Daoy (cell line): ENCODE measurements around the gene ARHGEF10L. TPM values are rescaled to one million over a fixed set of nuclear protein-coding genes. Genes with fewer than 3 reads are reported as not detected.
A peak's percentile ranks its signal among the peaks of the same experiment; 100 is the strongest.
"Not testable (repeated sequence)": the region's sequence is repeated elsewhere in the genome, so short reads cannot be mapped to it uniquely, and the experiment has no call there.

ENCODE experiments used
- DNase-seq: peaks from one replicate; pipeline ENCODE4 v3.0.0-alpha.2; 2015; ENCODE audit warnings: low read depth
- total RNA-seq: library from RNA; depleted of rRNA; stranded (reverse); fragments of >200 nt; shearing (Covaris generic); gene quantifications from 2 replicates; pipeline ENCODE4 v1.2.3, GENCODE V29; 2014; rRNA removed

ARHGEF10L gene
- 7.5 and 9.8 TPM in 2 replicates for total RNA-seq

GRCh38 chr1:17539477-17540254 is at the start of gene ARHGEF10L:
ARHGEF10L (plus strand) TSS chr1:17539698; CDS start chr1:17580596, 40,898 bp downstream.
- DNase-seq, result peak; percentile 45

- not testable (repeated sequence) for DNase-seq
These were observed 49.6 kb upstream of the ARHGEF10L start for GRCh38 chr1:17489768-17490417.

- not testable (repeated sequence) for DNase-seq
These were observed 48.8 kb upstream of the ARHGEF10L start for GRCh38 chr1:17490667-17491066.

- DNase-seq, result peak; percentile 87
These were observed 45.3 kb upstream of the ARHGEF10L start for GRCh38 chr1:17494114-17494729.

GRCh38 chr1:17496419-17496818 is 43.1 kb upstream of the ARHGEF10L start:
- no peak for DNase-seq

GRCh38 chr1:17498214-17498613 is 41.3 kb upstream of the ARHGEF10L start:
- DNase-seq, result no peak

- DNase-seq, result peak; percentile 88
These were observed 37.1 kb upstream of the ARHGEF10L start for GRCh38 chr1:17502326-17502778.

GRCh38 chr1:17503146-17503545 is 36.4 kb upstream of the ARHGEF10L start:
- DNase-seq, result no peak

GRCh38 chr1:17507200-17507599 is 32.3 kb upstream of the ARHGEF10L start:
- DNase-seq, result not testable (repeated sequence)

- no peak for DNase-seq
These were observed 31.6 kb upstream of the ARHGEF10L start for GRCh38 chr1:17507915-17508314.

- DNase-seq, result no peak
These were observed 30.1 kb upstream of the ARHGEF10L start for GRCh38 chr1:17509363-17509762.

- DNase-seq, result no peak
These were observed 29.4 kb upstream of the ARHGEF10L start for GRCh38 chr1:17510138-17510537.

GRCh38 chr1:17511188-17511587 is 28.3 kb upstream of the ARHGEF10L start:
- no peak for DNase-seq

- DNase-seq, result no peak
These were observed 26.4 kb upstream of the ARHGEF10L start for GRCh38 chr1:17513131-17513530.

- DNase-seq, result no peak
These were observed 24.7 kb upstream of the ARHGEF10L start for GRCh38 chr1:17514776-17515175.

- DNase-seq, result no peak
These were observed 23.6 kb upstream of the ARHGEF10L start for GRCh38 chr1:17515902-17516301.

GRCh38 chr1:17516303-17517214 is 22.9 kb upstream of the ARHGEF10L start:
- DNase-seq, result no peak

- no peak for DNase-seq
These were observed 19.5 kb upstream of the ARHGEF10L start for GRCh38 chr1:17520041-17520440.

GRCh38 chr1:17520473-17521319 is 18.8 kb upstream of the ARHGEF10L start:
- no peak for DNase-seq

- DNase-seq, result no peak
These were observed 17.4 kb upstream of the ARHGEF10L start for GRCh38 chr1:17521946-17522612.
